HepG2 (cell line): ENCODE data around the gene ETV3L. TPM values are rescaled to one million over a fixed set of nuclear protein-coding genes. Genes with fewer than 3 reads are reported as not detected.

Source experiments
- ATAC-seq: fragments of 200-7000 bp; cut with Tn5 transposase; 3 replicates; pipeline ENCODE4 v1.9.1; 2020; ENCODE audit warnings: mild to moderate bottlenecking, moderate library complexity
- BruUV-seq: library from RNA; stranded (reverse); fragments of 400-500 nt; replicated peaks from 2 replicates; lab custom pipeline; 2021; lab: Mats Ljungman, UMichigan
- CTCF ChIA-PET: fragments of 300-600 bp; formaldehyde crosslinking; extraction: SDS; loops from one replicate; lab custom pipeline; 2021; ENCODE audit warnings: low total read pairs, inconsistent platforms, low intra/inter-chr PET ratio; lab: Yijun Ruan, JAX
- POLR2A ChIA-PET: fragments of 350-600 bp; sonication (Branson Sonifier 250); formaldehyde crosslinking; loops from one replicate; lab custom pipeline; 2020; ENCODE audit warnings: antibody characterized with exemption, inconsistent platforms; lab: Yijun Ruan, JAX
- DNase-seq: peaks from one replicate; pipeline ENCODE4 v3.0.0-alpha.2; 2015; ENCODE audit warnings: low spot score
- FAIRE-seq: peaks from 3 replicates; lab custom pipeline; 2011; peaks lifted over from hg19 to GRCh38; lab: Jason Lieb, UNC
- H2AFZ ChIP-seq: one replicate; pipeline ENCODE4 v1.6.1; 2011; ENCODE audit warnings: low read length, inconsistent platforms
- H3K27ac ChIP-seq: fragments of 300-600 bp; 3 replicates; pipeline ENCODE4 v1.8.0; 2011; ENCODE audit warnings: mixed run types, mild to moderate bottlenecking, mixed read lengths, low read length, inconsistent platforms; ENCODE audit not compliant: insufficient read depth; ENCODE audit errors: extremely low read length
- H3K27me3 ChIP-seq, 2 experiments: fragments of 200-600 bp in 1 of 2; 2 replicates in 1 of 2; 3 replicates in 1 of 2; pipeline versions ENCODE4 v1.6.0 to v1.8.0; 2011; ENCODE audit warnings: low read length in 2 of 2, mild to moderate bottlenecking in 2 of 2, moderate library complexity in 2 of 2, inconsistent platforms in 1 of 2; ENCODE audit not compliant: insufficient read depth in 2 of 2, control insufficient read depth in 1 of 2
- H3K36me3 ChIP-seq, 2 experiments: fragments of 200-600 bp in 1 of 2; replicated peaks in 1 of 2; 2 replicates in 1 of 2; 3 replicates in 1 of 2; pipeline versions ENCODE4 v1.5.1 to v1.8.0; 2011; ENCODE audit warnings: low read length in 2 of 2, inconsistent platforms in 1 of 2; ENCODE audit not compliant: insufficient read depth in 2 of 2, control insufficient read depth in 1 of 2
- H3K4me1 ChIP-seq: 2 replicates; pipeline ENCODE4 v1.5.1; 2012; ENCODE audit warnings: low read length, inconsistent platforms; ENCODE audit not compliant: insufficient read depth
- H3K4me2 ChIP-seq: 2 replicates; pipeline ENCODE4 v1.6.0; 2011; ENCODE audit warnings: low read depth, low read length, inconsistent platforms
- H3K4me3 ChIP-seq, 3 experiments: fragments of 200-600 bp in 1 of 3; sonication (generic), shearing (Covaris generic) in 1 of 3; replicated peaks in 1 of 3; 2 replicates each; pipeline ENCODE4 v1.5.1; 2011 to 2016; ENCODE audit warnings: low read length in 3 of 3, inconsistent platforms in 2 of 3, low read depth in 2 of 3, mild to moderate bottlenecking in 2 of 3, control low read depth in 1 of 3, mixed read lengths in 1 of 3; ENCODE audit not compliant: insufficient read depth in 1 of 3
- H3K79me2 ChIP-seq: one replicate; pipeline ENCODE4 v1.6.1; 2011; ENCODE audit warnings: low read length, inconsistent platforms; ENCODE audit not compliant: insufficient read depth
- H3K9ac ChIP-seq: 2 replicates; pipeline ENCODE4 v1.6.0; 2011; ENCODE audit warnings: mild to moderate bottlenecking, low read depth, low read length, inconsistent platforms; ENCODE audit not compliant: insufficient read depth
- H3K9me3 ChIP-seq: 2 replicates; pipeline ENCODE4 v1.5.1; 2012; ENCODE audit warnings: mild to moderate bottlenecking, low read length
- H4K20me1 ChIP-seq: 2 replicates; pipeline ENCODE4 v1.6.0; 2011; ENCODE audit warnings: inconsistent platforms, mild to moderate bottlenecking, low read length, moderate library complexity; ENCODE audit not compliant: insufficient read depth
- ELF4 ChIP-seq: sonication (generic); formaldehyde crosslinking; IDR thresholded peaks from 2 replicates; pipeline ENCODE4 v1.5.0; 2020; ENCODE audit warnings: missing genetic modification reagents, mild to moderate bottlenecking, moderate library complexity, borderline replicate concordance
- GPBP1L1 ChIP-seq: sonication (generic); formaldehyde crosslinking; IDR thresholded peaks from 2 replicates; pipeline ENCODE4 v1.5.0; 2020; ENCODE audit warnings: mild to moderate bottlenecking, missing genetic modification reagents
- HNF4G ChIP-seq, 2 experiments: sonication (generic) in 1 of 2; formaldehyde crosslinking in 1 of 2; IDR thresholded peaks; 2 replicates each; pipeline versions ENCODE4 v1.4.0 to v1.6.1; 2011 to 2020; ENCODE audit warnings: borderline replicate concordance in 2 of 2, low read depth in 2 of 2, mild to moderate bottlenecking in 2 of 2, low read length in 1 of 2, missing genetic modification reagents in 1 of 2, moderate library complexity in 1 of 2
- IRX3 ChIP-seq: sonication (generic); formaldehyde crosslinking; IDR thresholded peaks from 2 replicates; pipeline ENCODE4 v1.8.1; 2023; ENCODE audit warnings: mild to moderate bottlenecking, low read depth, missing genetic modification reagents, borderline replicate concordance
- MIER2 ChIP-seq: IDR thresholded peaks from 2 replicates; pipeline ENCODE4 v1.6.1; 2016; ENCODE audit warnings: missing biosample characterization, missing genetic modification reagents
- PLRG1 ChIP-seq: fragments of 450-650 bp; conservative IDR thresholded peaks from 2 replicates; pipeline ENCODE4 v1.6.1; 2016
- ZBTB1 ChIP-seq: sonication (generic); formaldehyde crosslinking; IDR thresholded peaks from 2 replicates; pipeline ENCODE4 v1.4.0; 2020; ENCODE audit warnings: missing genetic modification reagents, borderline replicate concordance
- ZFX ChIP-seq: sonication (generic); formaldehyde crosslinking; IDR thresholded peaks from 2 replicates; pipeline ENCODE4 v1.4.0; 2020; ENCODE audit warnings: mild to moderate bottlenecking, low read depth, missing genetic modification reagents, moderate library complexity
- WGBS: methylation state at CpG from one replicate; pipeline ENCODE4 v1.1.6; 2017; ENCODE audit warnings: low lambda C conversion rate; 5-methylcytosine and 5-hydroxymethylcytosine counted together
- in situ Hi-C: cut with HindIII; loops from 2 replicates; pipeline ENCODE4 v1.10.0; 2017; ENCODE audit warnings: low pct_unique_long_range_greater_than_20kb; ENCODE audit not compliant: extremely low pct_ligation_motif_present
- intact Hi-C: fragments of 100-400 bp; cut with micrococcal nuclease; formaldehyde crosslinking; loops from one replicate; pipeline ENCODE4 v1.10.0; 2022; ENCODE audit not compliant: unreplicated experiment
- polyA plus RNA-seq, 8 experiments: library from polyadenylated mRNA; depleted of rRNA in 3 of 8; stranded (reverse) in 7 of 8; unstranded in 1 of 8; fragments of >200 nt; fragmentation: Illumina TruSeq in 4 of 8; extraction: Trizol in 4 of 8; gene quantifications; 2 replicates each; pipeline versions ENCODE4 v1.2.1 to v1.2.3, GENCODE V29; 2011 to 2016; ENCODE audit warnings: low read depth in 4 of 8, missing spikeins in 1 of 8, mixed read lengths in 1 of 8; ENCODE audit not compliant: insufficient read depth in 1 of 8
- total RNA-seq, 5 experiments: library from RNA; depleted of rRNA; stranded (reverse); fragments of >200 nt; fragmentation: Illumina TruSeq; extraction: Trizol; gene quantifications; 2 replicates each; pipeline ENCODE4 v1.2.3, GENCODE V29; 2016; ENCODE audit warnings: low read depth in 1 of 5
- TF ChIP-seq, protein P1 (sequence below): sonication (generic); formaldehyde crosslinking; IDR thresholded peaks from 2 replicates; pipeline ENCODE4 v1.8.1; 2023; ENCODE audit warnings: missing genetic modification reagents, inconsistent platforms, borderline replicate concordance
- TF ChIP-seq, protein P2 (sequence below): sonication (generic); formaldehyde crosslinking; IDR thresholded peaks from 2 replicates; pipeline ENCODE4 v1.4.0; 2020; ENCODE audit warnings: mild to moderate bottlenecking, missing genetic modification reagents

Gene ETV3L
- total and polyA plus RNA-seq, 2 of the 13 experiments (the other 11 are each of a cell fraction or from before 2014, with no cell fraction given): not detected

DNA sequence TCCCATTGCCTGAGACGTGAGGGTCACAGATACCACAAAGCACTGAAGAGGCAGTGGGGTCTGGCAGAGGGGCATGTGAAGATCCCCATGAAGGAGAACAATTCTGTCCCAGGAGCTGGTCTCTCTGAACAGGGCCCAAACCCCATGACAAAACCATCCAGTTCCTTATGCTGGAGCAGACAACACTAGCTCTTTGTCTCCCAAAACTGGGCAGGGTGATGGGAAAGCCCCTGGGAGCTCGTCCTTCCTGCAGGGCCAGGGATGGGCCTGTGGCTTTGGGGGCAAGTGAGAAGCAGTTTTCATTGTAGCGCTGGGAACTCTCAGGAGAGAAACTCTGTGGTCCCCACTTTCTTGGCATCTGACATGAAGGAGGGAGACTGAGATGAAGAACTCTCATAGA lies 8.8 kb downstream of the ETV3L start:
- no TSS peak for BruUV-seq
- ATAC-seq (no peak), DNase-seq (no peak), FAIRE-seq (no peak)
- 17% methylated on average over 3 of the region's 3 CpGs for WGBS
- Histone ChIP-seq H3K36me3 (no peaks in the 10 kb centered on the region), H3K4me2 (no peak overlapping the region), H3K4me1 (peaks cover 12% of the 10 kb centered on the region), H3K79me2 (no peaks in the 10 kb centered on the region), H3K9me3 (no peaks in the 10 kb centered on the region), H3K4me3 (no peak overlapping the region), H3K9ac (no peak overlapping the region), H3K27me3 (peaks cover 0 to 22% of the 10 kb centered on the region in 2 experiments; a peak in 3 of 5 replicates), H2AFZ (no peak overlapping the region), H4K20me1 (no peaks in the 10 kb centered on the region), H3K27ac (no peak overlapping the region)
- intact Hi-C loops (loop anchor here (1.0 to 10.0 kb wide), 3 partner anchors 47 to 886 kb away; partner anchors contain the start of gene ETV3), in situ Hi-C loops (loop anchor here (5.0 kb wide), 1 partner anchor 62 kb away; no protein-coding TSS in a partner anchor)
- ChIA-PET POLR2A (interaction anchor here (1.3 to 1.7 kb wide), 2 partner anchors 65 to 70 kb away, joined by 3 to 16 read pairs; no protein-coding TSS in a partner anchor), CTCF (interaction anchor here (1.1 to 3.7 kb wide), 2 partner anchors 65 to 73 kb away, joined by 3 to 71 read pairs; no protein-coding TSS in a partner anchor)
- TF ChIP-seq IRX3 (no peak), ZBTB1 (no peak), GPBP1L1 (CRISPR knock-in tag) (no peak), ZFX (no peak), MIER2 (no peak), PLRG1 (no peak), HNF4G (IDR thresholded peaks at IDR 0.05; ENCODE audit: borderline replicate concordance, low read depth, low read length) (no peak), HNF4G (CRISPR knock-in tag; IDR thresholded peaks at IDR 0.05; ENCODE audit: borderline replicate concordance, low read depth) (no peak), ELF4 (CRISPR knock-in tag) (no peak)
- TF ChIP-seq, protein P1, sequence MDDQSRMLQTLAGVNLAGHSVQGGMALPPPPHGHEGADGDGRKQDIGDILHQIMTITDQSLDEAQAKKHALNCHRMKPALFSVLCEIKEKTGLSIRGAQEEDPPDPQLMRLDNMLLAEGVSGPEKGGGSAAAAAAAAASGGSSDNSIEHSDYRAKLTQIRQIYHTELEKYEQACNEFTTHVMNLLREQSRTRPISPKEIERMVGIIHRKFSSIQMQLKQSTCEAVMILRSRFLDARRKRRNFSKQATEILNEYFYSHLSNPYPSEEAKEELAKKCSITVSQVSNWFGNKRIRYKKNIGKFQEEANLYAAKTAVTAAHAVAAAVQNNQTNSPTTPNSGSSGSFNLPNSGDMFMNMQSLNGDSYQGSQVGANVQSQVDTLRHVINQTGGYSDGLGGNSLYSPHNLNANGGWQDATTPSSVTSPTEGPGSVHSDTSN (CRISPR knock-in tag): no peak
- TF ChIP-seq, protein P2, sequence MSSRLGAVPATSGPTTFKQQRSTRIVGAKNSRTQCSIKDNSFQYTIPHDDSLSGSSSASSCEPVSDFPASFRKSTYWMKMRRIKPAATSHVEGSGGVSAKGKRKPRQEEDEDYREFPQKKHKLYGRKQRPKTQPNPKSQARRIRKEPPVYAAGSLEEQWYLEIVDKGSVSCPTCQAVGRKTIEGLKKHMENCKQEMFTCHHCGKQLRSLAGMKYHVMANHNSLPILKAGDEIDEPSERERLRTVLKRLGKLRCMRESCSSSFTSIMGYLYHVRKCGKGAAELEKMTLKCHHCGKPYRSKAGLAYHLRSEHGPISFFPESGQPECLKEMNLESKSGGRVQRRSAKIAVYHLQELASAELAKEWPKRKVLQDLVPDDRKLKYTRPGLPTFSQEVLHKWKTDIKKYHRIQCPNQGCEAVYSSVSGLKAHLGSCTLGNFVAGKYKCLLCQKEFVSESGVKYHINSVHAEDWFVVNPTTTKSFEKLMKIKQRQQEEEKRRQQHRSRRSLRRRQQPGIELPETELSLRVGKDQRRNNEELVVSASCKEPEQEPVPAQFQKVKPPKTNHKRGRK (CRISPR knock-in tag): no peak
